ENCODE data around the gene RASGRF2.

Gene RASGRF2

DNA sequence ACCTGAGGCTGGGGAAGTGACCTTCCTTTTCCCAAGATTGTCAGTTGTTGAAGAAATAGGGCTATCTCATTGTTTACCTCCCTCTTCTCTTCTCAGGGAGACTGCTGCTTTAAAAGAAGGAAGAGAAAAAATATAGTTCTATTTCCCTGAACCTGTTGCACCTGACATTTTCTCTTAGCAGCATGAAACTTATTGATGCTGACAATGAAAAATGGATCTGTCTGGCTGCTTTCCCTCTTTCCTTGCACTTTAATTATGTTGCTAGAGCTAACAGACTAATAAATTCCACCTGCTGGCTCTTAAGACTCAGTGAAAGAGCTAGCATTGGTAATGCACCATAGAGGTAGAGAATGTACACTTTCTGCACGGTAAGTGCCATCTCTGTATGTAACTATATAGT, 266.8 kb downstream of the RASGRF2 start:
- no peaks in the 10 kb centered on the region for H3K9me3 ChIP-seq
- no peaks in the 10 kb centered on the region for H3K36me3 ChIP-seq
- no peak overlapping the region for H3K9ac ChIP-seq
- H3K4me3 ChIP-seq = no peak overlapping the region
- H4K20me1 ChIP-seq = no peaks in the 10 kb centered on the region
- H3K4me1 ChIP-seq = 0 out of 2 replicates have a peak, but pooled peaks cover 3% of the 10 kb centered on the region
- H3K4me2 ChIP-seq = no peak overlapping the region
- no peak for TF ChIP-seq Cebpa-rat (IDR thresholded peaks at IDR 0.05)
- H3K27me3 ChIP-seq = no peaks in the 10 kb centered on the region
- H3K27ac ChIP-seq = no peak overlapping the region

DNA sequence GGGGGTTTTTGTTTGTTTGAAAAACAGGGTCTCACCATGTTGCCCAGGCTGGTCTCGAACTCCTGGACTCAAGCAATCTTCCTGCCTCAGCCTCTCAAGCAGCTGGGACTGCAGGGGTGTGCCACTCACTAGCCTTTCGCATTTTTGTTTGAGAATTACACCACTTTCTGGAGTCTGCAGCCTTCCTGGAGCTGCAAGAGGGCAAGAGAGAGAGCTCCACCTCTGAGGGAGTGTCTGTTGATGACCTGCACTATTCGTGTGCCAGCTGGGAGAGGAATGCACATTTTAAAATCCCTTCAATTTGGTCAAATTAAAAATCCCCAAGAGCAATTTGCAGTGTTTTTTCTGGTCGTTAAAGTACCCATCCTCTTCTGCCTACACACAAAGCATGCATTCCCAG, 267.9 kb downstream of the RASGRF2 start:
- H3K36me3 ChIP-seq = no peaks in the 10 kb centered on the region
- H3K4me3 ChIP-seq = no peak overlapping the region
- H3K9me3 ChIP-seq = no peaks in the 10 kb centered on the region
- H3K4me2 ChIP-seq = no peak overlapping the region
- no peak for TF ChIP-seq Cebpa-rat (IDR thresholded peaks at IDR 0.05)
- H3K9ac ChIP-seq = no peak overlapping the region
- H3K4me1 ChIP-seq = 0 out of 2 replicates have a peak, but pooled peaks cover 3% of the 10 kb centered on the region
- no peak overlapping the region for H3K27ac ChIP-seq
- no peaks in the 10 kb centered on the region for H3K27me3 ChIP-seq
- no peaks in the 10 kb centered on the region for H4K20me1 ChIP-seq

DNA sequence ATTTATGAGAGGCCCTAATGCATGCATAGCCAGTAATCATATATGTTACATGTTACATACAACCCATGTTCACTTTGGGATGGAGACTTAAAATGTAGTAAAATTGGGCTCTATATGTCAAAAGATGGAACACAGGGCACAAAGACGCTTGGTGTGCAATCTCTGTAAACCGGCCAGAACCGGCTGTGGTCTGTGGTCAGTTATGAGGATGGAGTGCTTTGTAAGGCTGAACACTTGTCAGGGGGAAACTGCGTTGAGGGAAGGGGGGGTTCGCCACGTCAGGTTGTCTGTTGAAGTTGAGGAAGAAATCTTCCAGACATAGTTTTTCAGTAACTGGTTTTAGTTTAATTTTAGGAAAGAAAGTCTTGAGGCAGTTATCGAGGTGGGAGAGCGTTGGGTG, 270.3 kb downstream of the RASGRF2 start:
- Histone ChIP-seq H4K20me1 (no peaks in the 10 kb centered on the region), H3K27ac (no peak overlapping the region), H3K9me3 (no peaks in the 10 kb centered on the region), H3K27me3 (no peaks in the 10 kb centered on the region), H3K4me2 (no peak overlapping the region), H3K36me3 (no peaks in the 10 kb centered on the region), H3K4me1 (peaks cover 18% of the 10 kb centered on the region), H3K9ac (no peak overlapping the region), H3K4me3 (no peak overlapping the region)
- no peak for TF ChIP-seq Cebpa-rat (IDR thresholded peaks at IDR 0.05)

DNA sequence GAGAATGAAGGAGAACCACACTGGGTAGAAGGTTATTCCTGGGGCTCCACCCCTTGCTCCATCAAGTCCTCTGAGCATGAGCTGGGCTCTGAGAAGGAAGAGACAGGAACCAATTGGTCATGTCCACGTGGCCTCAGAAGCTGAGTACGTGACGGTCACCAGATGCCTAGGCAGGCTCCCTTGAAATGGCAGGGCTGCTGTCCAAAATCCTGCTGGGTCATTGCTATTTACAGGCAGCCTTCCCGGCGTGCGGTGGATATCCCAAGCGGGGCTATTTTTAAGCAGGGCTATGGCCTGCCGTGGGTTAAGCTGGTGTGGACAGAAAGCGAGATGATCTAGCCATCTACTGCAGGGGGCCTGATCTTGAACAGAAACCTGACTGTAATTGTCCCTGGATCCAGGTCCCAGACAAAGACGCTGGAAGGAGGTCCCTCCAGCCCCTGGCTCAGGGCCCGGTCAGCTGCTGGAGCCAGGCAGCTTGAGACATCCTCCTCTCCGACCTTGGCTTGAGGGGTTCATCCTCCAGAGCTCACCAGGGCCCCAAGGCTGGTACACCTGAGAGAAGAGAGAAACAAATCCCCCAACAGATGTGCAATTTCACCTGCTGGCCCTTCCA, 272.4 kb downstream of the RASGRF2 start:
- H4K20me1 ChIP-seq = no peaks in the 10 kb centered on the region
- TF ChIP-seq Cebpa-rat (IDR thresholded peaks at IDR 0.05) = no peak
- H3K27me3 ChIP-seq = no peaks in the 10 kb centered on the region
- H3K36me3 ChIP-seq = no peaks in the 10 kb centered on the region
- no peak overlapping the region for H3K9ac ChIP-seq
- H3K27ac ChIP-seq = no peak overlapping the region
- peaks cover 24% of the 10 kb centered on the region for H3K4me1 ChIP-seq
- H3K4me3 ChIP-seq = no peak overlapping the region
- no peaks in the 10 kb centered on the region for H3K9me3 ChIP-seq
- no peak overlapping the region for H3K4me2 ChIP-seq

DNA sequence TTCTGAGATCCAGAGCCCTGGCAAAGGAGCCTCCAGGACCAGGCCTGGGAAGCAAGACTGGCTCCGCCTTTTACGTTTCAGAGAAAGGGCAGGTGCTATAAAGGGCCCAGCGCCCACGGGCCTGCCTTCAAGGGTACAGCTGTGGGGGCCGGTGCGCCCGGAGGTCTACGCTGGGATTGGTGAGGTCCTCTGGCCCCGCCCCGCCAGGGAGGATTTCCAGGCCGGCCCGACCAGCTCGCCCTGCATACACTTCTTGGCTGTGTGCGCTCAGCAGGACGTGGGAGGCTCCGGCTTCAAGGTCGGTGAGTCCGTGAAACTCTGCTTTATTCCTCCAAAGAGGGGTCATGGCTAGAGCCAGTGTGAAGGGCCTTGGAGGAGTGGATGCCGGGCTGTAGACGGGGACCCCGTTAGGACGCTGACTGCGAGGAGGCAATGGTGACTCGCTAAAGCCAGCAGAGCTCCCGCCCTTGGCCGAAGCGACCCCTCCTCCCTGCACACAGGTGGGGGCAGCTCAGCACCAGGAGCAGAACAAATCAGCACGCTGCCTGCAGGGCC, 273.0 kb downstream of the RASGRF2 start, which contains the start of gene CKMT2:
Gene CKMT2, plus strand, starts transcription at position 243 of the 555 bp plus-strand sequence. CDS start 17,811 bp downstream, outside the sequence.
- Histone ChIP-seq H3K4me1 (peaks cover 24% of the 10 kb centered on the region), H3K9ac (no peak within 1 kb of the TSS), H3K9me3 (no peaks in the 10 kb centered on the region), H3K27ac (no peak within 1 kb of the TSS), H4K20me1 (no peaks in the 10 kb centered on the region), H3K36me3 (no peaks in the 10 kb centered on the region), H3K4me3 (no peak within 1 kb of the TSS), H3K27me3 (no peaks in the 10 kb centered on the region), H3K4me2 (no peak within 1 kb of the TSS; the same call in 1 of the 2 replicates)
- no peak for TF ChIP-seq Cebpa-rat (IDR thresholded peaks at IDR 0.05)

DNA sequence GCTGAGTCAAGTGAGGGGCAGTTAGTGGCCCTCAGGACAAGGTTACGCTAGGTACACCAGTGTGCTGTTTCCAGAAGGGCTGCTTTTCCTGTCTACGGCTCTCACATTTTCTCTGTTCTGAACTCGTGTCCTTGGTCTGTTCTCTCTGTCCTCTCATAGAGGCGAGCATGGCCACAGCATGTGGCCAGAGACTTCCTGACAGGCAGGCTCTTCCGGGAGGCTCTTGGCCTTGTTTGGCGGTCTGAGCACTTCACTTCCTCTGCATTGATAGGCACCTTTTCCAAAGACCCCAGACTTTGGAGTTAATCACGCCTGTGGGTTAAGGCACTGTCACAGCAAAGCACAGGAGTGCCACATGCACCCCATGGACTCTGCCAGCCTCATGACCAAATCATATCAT, 274.1 kb downstream of the RASGRF2 start:
- Histone ChIP-seq H4K20me1 (no peaks in the 10 kb centered on the region), H3K27me3 (no peaks in the 10 kb centered on the region), H3K4me1 (peaks cover 24% of the 10 kb centered on the region), H3K4me2 (peak overlapping the region; percentile 63), H3K9ac (no peak overlapping the region), H3K9me3 (no peaks in the 10 kb centered on the region), H3K27ac (peak overlapping the region; percentile 62), H3K4me3 (no peak overlapping the region), H3K36me3 (no peaks in the 10 kb centered on the region)
- no peak for TF ChIP-seq Cebpa-rat (IDR thresholded peaks at IDR 0.05)

DNA sequence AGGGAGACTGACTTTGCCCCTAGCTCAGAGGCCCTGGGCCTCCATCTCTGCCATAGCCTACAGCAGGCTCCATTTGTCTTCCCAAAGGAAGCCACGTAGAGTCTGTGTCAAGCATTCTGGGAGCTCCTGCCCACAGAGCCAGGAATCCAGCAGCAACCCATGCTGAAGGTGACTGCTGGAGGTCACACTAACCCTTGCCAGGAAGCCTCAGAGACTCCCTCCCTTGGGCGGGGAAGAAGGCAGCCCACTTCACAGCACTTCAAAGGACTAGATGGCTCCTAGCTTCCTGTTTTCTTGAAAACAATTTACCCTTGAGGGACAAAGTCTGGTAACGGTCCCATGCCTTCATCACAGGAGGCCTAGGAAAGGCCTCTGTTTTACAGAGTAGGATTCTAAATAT, 274.6 kb downstream of the RASGRF2 start:
- Histone ChIP-seq H3K36me3 (no peaks in the 10 kb centered on the region), H4K20me1 (no peaks in the 10 kb centered on the region), H3K4me2 (peak overlapping the region; percentile 63), H3K9me3 (no peaks in the 10 kb centered on the region), H3K4me1 (peaks cover 24% of the 10 kb centered on the region), H3K27me3 (no peaks in the 10 kb centered on the region), H3K27ac (peak overlapping the region; percentile 62), H3K9ac (no peak overlapping the region), H3K4me3 (no peak overlapping the region)
- TF ChIP-seq Cebpa-rat (IDR thresholded peaks at IDR 0.05) = no peak

DNA sequence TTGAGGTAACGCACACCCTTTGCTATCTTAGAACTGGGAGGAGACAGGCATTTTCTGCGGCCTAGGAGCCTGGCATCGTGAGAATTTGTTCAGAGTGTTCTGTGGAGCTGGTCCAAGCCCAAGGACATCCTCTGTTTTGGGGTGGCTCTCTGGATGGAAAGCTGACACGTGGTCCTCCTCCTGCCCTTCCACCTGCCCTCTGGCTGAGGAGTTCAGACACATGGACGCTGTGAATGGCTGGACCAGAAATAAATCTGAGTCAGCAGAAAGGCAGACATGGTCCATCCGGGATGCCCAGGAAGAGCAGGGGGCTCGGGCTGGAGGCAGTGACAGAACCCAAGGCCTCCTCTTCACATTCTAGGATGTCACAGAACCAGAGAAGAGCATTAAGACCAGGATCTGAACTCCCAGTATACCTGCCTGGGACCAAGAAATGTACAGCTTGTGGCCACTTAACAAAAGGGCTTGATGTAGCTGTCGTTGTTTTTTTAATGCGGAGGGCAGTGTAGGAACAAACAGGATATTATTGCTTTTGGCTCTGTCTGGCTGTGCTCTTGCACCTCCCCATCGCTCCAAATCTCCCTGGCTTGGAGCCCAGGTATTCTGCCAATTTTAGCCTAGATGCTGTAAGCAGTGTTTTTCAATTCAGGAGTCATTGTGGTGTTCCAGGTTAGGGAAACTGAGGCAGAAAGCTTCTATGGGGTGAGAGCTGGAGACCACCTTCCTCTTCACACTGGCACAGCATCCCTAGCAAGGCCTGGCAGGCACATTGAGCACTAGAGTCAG, 275.3 kb downstream of the RASGRF2 start:
- peaks cover 23% of the 10 kb centered on the region for H3K4me1 ChIP-seq
- peak overlapping the region; percentile 63 for H3K4me2 ChIP-seq
- H3K36me3 ChIP-seq = no peaks in the 10 kb centered on the region
- no peaks in the 10 kb centered on the region for H3K9me3 ChIP-seq
- H3K27me3 ChIP-seq = no peaks in the 10 kb centered on the region
- no peak overlapping the region for H3K4me3 ChIP-seq
- H4K20me1 ChIP-seq = no peaks in the 10 kb centered on the region
- H3K27ac ChIP-seq = peak overlapping the region; percentile 62
- TF ChIP-seq Cebpa-rat (IDR thresholded peaks at IDR 0.05) = no peak
- no peak overlapping the region for H3K9ac ChIP-seq

DNA sequence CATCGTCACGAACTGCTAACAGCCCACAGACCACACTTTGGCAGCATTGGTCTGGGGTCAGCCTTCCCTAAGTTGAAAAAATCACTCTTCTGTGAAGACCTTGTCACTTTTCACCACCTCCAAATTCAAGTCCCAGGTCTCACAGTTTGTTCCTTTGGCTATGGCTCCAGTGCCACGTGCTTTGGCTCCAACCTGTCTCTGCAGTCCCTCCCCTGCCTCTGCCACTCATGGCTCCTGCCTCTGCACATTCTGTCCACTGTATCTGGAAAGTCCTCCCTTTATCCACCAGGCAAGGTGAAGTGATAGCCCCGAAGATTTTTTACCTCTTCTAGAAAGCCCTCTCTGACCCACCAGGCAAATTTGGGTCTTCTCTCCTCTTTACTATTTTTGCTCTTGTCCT, 278.3 kb downstream of the RASGRF2 start:
- Histone ChIP-seq H3K27ac (no peak overlapping the region), H3K36me3 (no peaks in the 10 kb centered on the region), H3K4me1 (peaks cover 28% of the 10 kb centered on the region), H3K4me2 (no peak overlapping the region), H4K20me1 (no peaks in the 10 kb centered on the region), H3K4me3 (no peak overlapping the region), H3K9ac (no peak overlapping the region), H3K9me3 (no peaks in the 10 kb centered on the region), H3K27me3 (no peaks in the 10 kb centered on the region)
- TF ChIP-seq Cebpa-rat (IDR thresholded peaks at IDR 0.05) = no peak

DNA sequence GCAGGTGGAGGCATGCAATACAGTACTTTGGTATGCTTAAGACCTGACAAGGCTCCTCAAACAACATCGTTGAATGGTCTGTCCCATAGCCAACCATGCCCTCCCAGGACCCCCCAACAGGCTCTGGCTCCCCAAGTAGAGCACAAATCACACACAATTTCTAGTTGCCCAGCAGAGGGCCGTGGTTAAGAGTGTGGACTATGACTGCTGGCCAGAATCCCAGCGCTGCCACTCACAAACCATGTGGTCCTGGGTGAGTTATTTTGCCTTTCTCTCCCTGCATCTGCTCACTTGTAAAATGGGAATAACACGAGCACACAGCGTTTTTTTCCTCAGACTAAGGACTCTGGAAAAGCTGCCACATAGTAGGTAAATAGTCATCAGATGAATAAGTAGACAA, 279.4 kb downstream of the RASGRF2 start:
- H3K4me2 ChIP-seq = no peak overlapping the region
- no peaks in the 10 kb centered on the region for H3K36me3 ChIP-seq
- H3K27me3 ChIP-seq = no peaks in the 10 kb centered on the region
- no peak for TF ChIP-seq Cebpa-rat (IDR thresholded peaks at IDR 0.05)
- no peaks in the 10 kb centered on the region for H4K20me1 ChIP-seq
- peaks cover 22% of the 10 kb centered on the region for H3K4me1 ChIP-seq
- H3K4me3 ChIP-seq = no peak overlapping the region
- H3K27ac ChIP-seq = no peak overlapping the region
- H3K9ac ChIP-seq = no peak overlapping the region
- no peaks in the 10 kb centered on the region for H3K9me3 ChIP-seq
